ENCODE measurements around the gene ZNF169.
"Not testable (repeated sequence)": the region's sequence is repeated elsewhere in the genome, so short reads cannot be mapped to it uniquely, and the experiment has no call there.

DNA sequence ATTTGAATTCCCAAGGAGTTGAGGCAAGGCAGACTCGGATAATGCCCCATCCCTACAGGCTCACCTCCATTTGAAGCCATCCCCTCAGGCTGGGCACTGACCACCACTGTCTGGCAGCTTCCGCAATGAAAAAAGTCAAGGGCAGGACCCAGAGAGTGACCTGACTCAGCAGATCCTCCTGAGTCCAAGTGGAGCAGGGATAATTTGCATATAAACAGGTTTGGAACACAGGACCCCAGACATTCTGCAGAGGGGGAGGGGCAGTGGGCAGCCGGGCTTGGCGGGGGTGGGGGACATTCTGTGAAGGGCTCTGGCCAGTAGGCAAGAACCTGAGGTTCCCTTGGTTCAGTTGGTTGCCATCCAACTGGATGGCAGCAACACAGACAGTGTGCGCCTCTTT is 69.4 kb downstream of the ZNF169 start, which contains the start of gene NUTM2F:
- not testable (repeated sequence) for TF ChIP-seq POLR2AphosphoS5, TAF1, POLR2A, SPI1, POU2F2 (IDR thresholded peaks at IDR 0.05; ENCODE audit: low read depth, low read length)
